HepG2 (cell line): ENCODE data around the gene RCBTB1.

Source experiments
- ARID3A ChIP-seq: IDR thresholded peaks from 2 replicates; pipeline ENCODE4 v1.6.1; 2012; ENCODE audit warnings: low read depth, low read length, improper control_type of control experiment
- CBFB ChIP-seq: sonication (generic); formaldehyde crosslinking; IDR thresholded peaks from 2 replicates; pipeline ENCODE4 v1.4.0; 2020; ENCODE audit warnings: missing genetic modification reagents
- CTCF ChIP-seq: sonication (generic); formaldehyde crosslinking; IDR thresholded peaks from 2 replicates; pipeline ENCODE4 v1.5.0; 2020; ENCODE audit warnings: mild to moderate bottlenecking, missing genetic modification reagents, moderate library complexity
- ERF ChIP-seq: IDR thresholded peaks from 2 replicates; pipeline ENCODE4 v1.6.1; 2018; ENCODE audit warnings: missing biosample characterization, missing genetic modification reagents
- FOXA1 ChIP-seq, 2 experiments: fragments of 450-650 bp in 1 of 2; sonication (generic) in 1 of 2; formaldehyde crosslinking in 1 of 2; IDR thresholded peaks; 2 replicates each; pipeline versions ENCODE4 v1.4.0 to v1.6.1; 2016 to 2020; ENCODE audit warnings: missing genetic modification reagents in 1 of 2
- POLR2A ChIP-seq, 2 experiments: IDR thresholded peaks; 2 replicates each; pipeline ENCODE4 v1.6.1; 2011; ENCODE audit warnings: low read depth in 2 of 2, low read length in 2 of 2, mild to moderate bottlenecking in 1 of 2, moderate library complexity in 1 of 2; ENCODE audit not compliant: insufficient read depth in 1 of 2
- USF2 ChIP-seq, 2 experiments: sonication (generic) in 1 of 2; formaldehyde crosslinking in 1 of 2; IDR thresholded peaks; 2 replicates each; pipeline versions ENCODE4 v1.5.1 to v1.6.1; 2011 to 2020; ENCODE audit warnings: borderline replicate concordance in 1 of 2, low read depth in 1 of 2, low read length in 1 of 2, mild to moderate bottlenecking in 1 of 2, missing genetic modification reagents in 1 of 2, moderate library complexity in 1 of 2
- ZNF510 ChIP-seq: sonication (generic); formaldehyde crosslinking; IDR thresholded peaks from 2 replicates; pipeline ENCODE4 v1.4.0; 2020; ENCODE audit warnings: low read depth, mild to moderate bottlenecking, missing genetic modification reagents
- ZNF746 ChIP-seq: sonication (generic); formaldehyde crosslinking; IDR thresholded peaks from 2 replicates; pipeline ENCODE4 v1.8.0; 2022; ENCODE audit warnings: mild to moderate bottlenecking, missing genetic modification reagents
- TF ChIP-seq, protein P1 (sequence below), 2 experiments: IDR thresholded peaks; 2 replicates each; pipeline ENCODE4 v1.6.1; 2011 to 2012; ENCODE audit warnings: low read length in 2 of 2, borderline replicate concordance in 1 of 2, low read depth in 1 of 2, mild to moderate bottlenecking in 1 of 2, moderate library complexity in 1 of 2

DNA sequence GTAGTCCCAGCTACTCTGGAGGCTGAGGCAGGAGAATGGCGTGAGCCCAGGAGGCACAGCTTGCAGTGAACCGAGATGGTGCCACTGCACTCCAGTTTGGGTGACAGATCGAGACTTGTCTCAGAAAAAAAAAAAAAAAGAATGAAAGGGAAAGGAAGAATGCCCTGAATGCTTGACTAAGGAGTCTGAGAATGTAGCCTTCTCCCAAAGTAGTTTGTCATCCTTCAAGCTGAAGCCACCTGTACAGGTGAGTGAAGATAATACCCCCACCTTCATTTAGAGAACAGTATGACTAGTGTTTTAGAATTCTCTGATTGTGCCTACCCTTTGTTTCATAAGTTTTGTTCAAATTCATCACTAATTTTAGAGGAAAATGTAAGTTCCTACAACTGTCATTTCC lies 5.9 kb downstream of the RCBTB1 start:
- TF ChIP-seq FOXA1 (IDR thresholded peaks at IDR 0.05) (no peak), FOXA1 (CRISPR knock-in tag; IDR thresholded peaks at IDR 0.05) (no peak), ZNF746 (CRISPR knock-in tag) (no peak), POLR2A (IDR thresholded peaks at IDR 0.05; ENCODE audit: insufficient read depth in 1 of 2, low read depth in 2 of 2, low read length in 2 of 2) (no peak), ZNF510 (no peak), ARID3A (no peak), CTCF (CRISPR knock-in tag) (no peak), CBFB (no peak), USF2 (IDR thresholded peaks at IDR 0.05; ENCODE audit: low read depth, low read length) (no peak), USF2 (CRISPR knock-in tag; IDR thresholded peaks at IDR 0.05; ENCODE audit: borderline replicate concordance) (no peak), ERF (CRISPR knock-in tag) (no peak)
- TF ChIP-seq, protein P1, sequence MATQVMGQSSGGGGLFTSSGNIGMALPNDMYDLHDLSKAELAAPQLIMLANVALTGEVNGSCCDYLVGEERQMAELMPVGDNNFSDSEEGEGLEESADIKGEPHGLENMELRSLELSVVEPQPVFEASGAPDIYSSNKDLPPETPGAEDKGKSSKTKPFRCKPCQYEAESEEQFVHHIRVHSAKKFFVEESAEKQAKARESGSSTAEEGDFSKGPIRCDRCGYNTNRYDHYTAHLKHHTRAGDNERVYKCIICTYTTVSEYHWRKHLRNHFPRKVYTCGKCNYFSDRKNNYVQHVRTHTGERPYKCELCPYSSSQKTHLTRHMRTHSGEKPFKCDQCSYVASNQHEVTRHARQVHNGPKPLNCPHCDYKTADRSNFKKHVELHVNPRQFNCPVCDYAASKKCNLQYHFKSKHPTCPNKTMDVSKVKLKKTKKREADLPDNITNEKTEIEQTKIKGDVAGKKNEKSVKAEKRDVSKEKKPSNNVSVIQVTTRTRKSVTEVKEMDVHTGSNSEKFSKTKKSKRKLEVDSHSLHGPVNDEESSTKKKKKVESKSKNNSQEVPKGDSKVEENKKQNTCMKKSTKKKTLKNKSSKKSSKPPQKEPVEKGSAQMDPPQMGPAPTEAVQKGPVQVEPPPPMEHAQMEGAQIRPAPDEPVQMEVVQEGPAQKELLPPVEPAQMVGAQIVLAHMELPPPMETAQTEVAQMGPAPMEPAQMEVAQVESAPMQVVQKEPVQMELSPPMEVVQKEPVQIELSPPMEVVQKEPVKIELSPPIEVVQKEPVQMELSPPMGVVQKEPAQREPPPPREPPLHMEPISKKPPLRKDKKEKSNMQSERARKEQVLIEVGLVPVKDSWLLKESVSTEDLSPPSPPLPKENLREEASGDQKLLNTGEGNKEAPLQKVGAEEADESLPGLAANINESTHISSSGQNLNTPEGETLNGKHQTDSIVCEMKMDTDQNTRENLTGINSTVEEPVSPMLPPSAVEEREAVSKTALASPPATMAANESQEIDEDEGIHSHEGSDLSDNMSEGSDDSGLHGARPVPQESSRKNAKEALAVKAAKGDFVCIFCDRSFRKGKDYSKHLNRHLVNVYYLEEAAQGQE (IDR thresholded peaks at IDR 0.05; ENCODE audit: borderline replicate concordance in 1 of 2, low read depth in 1 of 2, low read length in 2 of 2) = no peak
